ENCODE measurements around the gene PNPLA5.
A peak's percentile ranks its signal among the peaks of the same experiment; 100 is the strongest.

PNPLA5 gene

DNA sequence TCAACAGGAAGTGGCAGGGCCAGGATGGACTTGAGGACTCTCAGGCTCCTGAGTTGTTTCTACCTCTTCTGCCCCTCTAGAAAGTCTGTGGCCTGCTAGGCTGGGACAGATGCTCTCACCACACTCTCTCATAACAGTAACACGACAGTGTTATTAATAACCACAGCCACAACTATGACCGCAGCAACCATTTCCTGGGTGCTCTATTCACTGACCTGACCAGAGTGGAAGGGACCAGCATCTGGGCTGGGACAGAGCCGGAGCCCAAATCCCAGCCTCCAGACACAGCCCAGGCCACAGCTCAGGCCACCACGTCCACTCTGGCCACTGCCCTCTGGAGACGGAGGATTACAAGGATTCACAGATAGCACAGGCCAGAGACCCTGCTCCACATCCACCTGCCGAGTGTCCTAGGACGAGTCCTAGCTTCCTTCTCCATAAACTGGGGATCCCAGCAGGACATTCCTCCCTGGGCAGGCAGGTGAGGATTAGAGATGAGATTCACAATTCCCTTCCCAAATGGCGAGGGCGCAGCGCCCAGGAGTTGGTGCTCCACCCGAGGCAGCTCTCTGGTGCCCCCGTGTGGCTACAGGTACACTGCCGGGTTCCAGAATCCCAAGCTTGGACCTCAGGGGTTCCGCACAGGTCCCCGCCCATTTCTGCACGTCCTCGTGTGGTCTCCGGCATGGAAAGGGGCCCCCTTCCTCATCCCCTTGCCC is 7.1 kb downstream of the PNPLA5 start:
- peaks cover 23% of the 10 kb centered on the region for H4K20me1 ChIP-seq (ENCODE audit: insufficient read depth, low read length)
- H3K4me2 ChIP-seq (ENCODE audit: insufficient read depth, low read length) = no peak overlapping the region
- no peaks in the 10 kb centered on the region for H3K4me1 ChIP-seq (ENCODE audit: insufficient read depth, low read length)
- H3K27ac ChIP-seq (ENCODE audit: low read length) = no peak overlapping the region
- no peaks in the 10 kb centered on the region for H3K79me2 ChIP-seq (ENCODE audit: insufficient read depth, low read length)
- H3K27me3 ChIP-seq (ENCODE audit: insufficient read depth, low read length, poor library complexity) = no peaks in the 10 kb centered on the region
- no peak overlapping the region for H3K4me3 ChIP-seq (ENCODE audit: low read depth in 1 of 2, low read length in 2 of 2)
- no peak for ATAC-seq (ENCODE audit: insufficient read depth, low read depth)
- no peaks in the 10 kb centered on the region for H3K9me3 ChIP-seq (ENCODE audit: insufficient read depth, low read length, severe bottlenecking)
- H3K9ac ChIP-seq (ENCODE audit: low read depth, low read length) = no peak overlapping the region
- peak; percentile 50 for DNase-seq
- H3K36me3 ChIP-seq (ENCODE audit: insufficient read depth, low read length) = no peaks in the 10 kb centered on the region
- no peak overlapping the region for H2AFZ ChIP-seq (ENCODE audit: low read depth, low read length)
- no peak for TF ChIP-seq EZH2 (IDR thresholded peaks at IDR 0.05; ENCODE audit: borderline replicate concordance, low read depth, low read length, severe bottlenecking)
- TF ChIP-seq, protein P1, sequence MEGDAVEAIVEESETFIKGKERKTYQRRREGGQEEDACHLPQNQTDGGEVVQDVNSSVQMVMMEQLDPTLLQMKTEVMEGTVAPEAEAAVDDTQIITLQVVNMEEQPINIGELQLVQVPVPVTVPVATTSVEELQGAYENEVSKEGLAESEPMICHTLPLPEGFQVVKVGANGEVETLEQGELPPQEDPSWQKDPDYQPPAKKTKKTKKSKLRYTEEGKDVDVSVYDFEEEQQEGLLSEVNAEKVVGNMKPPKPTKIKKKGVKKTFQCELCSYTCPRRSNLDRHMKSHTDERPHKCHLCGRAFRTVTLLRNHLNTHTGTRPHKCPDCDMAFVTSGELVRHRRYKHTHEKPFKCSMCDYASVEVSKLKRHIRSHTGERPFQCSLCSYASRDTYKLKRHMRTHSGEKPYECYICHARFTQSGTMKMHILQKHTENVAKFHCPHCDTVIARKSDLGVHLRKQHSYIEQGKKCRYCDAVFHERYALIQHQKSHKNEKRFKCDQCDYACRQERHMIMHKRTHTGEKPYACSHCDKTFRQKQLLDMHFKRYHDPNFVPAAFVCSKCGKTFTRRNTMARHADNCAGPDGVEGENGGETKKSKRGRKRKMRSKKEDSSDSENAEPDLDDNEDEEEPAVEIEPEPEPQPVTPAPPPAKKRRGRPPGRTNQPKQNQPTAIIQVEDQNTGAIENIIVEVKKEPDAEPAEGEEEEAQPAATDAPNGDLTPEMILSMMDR (IDR thresholded peaks at IDR 0.05; ENCODE audit: borderline replicate concordance, extremely low read depth, low read length, poor library complexity, severe bottlenecking) = peak; percentile 78

DNA sequence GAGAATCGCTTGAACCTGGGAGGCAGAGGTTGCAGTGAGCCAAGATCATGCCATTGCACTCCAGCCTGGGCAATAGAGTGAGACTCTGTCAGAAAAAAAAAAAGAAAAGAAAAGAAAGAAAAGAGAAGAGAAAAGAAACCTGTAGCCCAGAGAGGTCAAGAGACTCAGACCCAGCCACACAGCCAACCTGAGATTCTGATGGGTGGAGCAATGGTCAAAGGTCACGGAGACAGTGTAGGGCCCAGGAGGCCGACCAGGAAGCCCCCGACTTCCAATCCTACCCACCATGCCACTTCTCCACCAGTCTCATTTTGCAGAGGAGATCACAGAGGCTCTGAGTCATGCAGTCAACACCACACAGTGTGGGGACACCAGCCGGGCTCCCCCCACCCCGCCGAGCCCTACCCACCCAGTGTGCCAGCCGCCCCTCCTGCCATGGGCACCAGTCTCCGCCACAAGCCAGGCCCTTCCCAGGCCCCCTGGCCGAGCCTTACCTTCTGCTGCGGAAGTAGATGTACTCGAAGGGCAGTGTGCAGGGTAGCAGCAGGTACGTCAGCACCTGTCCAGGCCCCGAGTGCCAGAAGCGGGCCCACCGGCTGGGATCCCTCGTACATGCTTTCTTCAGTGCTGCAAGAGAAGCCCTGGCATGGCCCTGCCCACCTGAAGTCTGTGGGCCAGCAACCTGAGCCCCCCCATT is 7.9 kb downstream of the PNPLA5 start:
- no peak for ATAC-seq (ENCODE audit: insufficient read depth, low read depth)
- no peaks in the 10 kb centered on the region for H3K36me3 ChIP-seq (ENCODE audit: insufficient read depth, low read length)
- no peak overlapping the region for H3K27ac ChIP-seq (ENCODE audit: low read length)
- no peak overlapping the region for H3K9ac ChIP-seq (ENCODE audit: low read depth, low read length)
- TF ChIP-seq, protein P1 (IDR thresholded peaks at IDR 0.05; ENCODE audit: borderline replicate concordance, extremely low read depth, low read length, poor library complexity, severe bottlenecking) = no peak
- no peak for TF ChIP-seq EZH2 (IDR thresholded peaks at IDR 0.05; ENCODE audit: borderline replicate concordance, low read depth, low read length, severe bottlenecking)
- no peaks in the 10 kb centered on the region for H3K27me3 ChIP-seq (ENCODE audit: insufficient read depth, low read length, poor library complexity)
- H3K4me3 ChIP-seq (ENCODE audit: low read depth in 1 of 2, low read length in 2 of 2) = no peak overlapping the region
- H4K20me1 ChIP-seq (ENCODE audit: insufficient read depth, low read length) = peaks cover 18% of the 10 kb centered on the region
- H3K79me2 ChIP-seq (ENCODE audit: insufficient read depth, low read length) = no peaks in the 10 kb centered on the region
- H3K4me1 ChIP-seq (ENCODE audit: insufficient read depth, low read length) = no peaks in the 10 kb centered on the region
- H3K4me2 ChIP-seq (ENCODE audit: insufficient read depth, low read length) = no peak overlapping the region
- no peak for DNase-seq
- no peak overlapping the region for H2AFZ ChIP-seq (ENCODE audit: low read depth, low read length)
- no peaks in the 10 kb centered on the region for H3K9me3 ChIP-seq (ENCODE audit: insufficient read depth, low read length, severe bottlenecking)

DNA sequence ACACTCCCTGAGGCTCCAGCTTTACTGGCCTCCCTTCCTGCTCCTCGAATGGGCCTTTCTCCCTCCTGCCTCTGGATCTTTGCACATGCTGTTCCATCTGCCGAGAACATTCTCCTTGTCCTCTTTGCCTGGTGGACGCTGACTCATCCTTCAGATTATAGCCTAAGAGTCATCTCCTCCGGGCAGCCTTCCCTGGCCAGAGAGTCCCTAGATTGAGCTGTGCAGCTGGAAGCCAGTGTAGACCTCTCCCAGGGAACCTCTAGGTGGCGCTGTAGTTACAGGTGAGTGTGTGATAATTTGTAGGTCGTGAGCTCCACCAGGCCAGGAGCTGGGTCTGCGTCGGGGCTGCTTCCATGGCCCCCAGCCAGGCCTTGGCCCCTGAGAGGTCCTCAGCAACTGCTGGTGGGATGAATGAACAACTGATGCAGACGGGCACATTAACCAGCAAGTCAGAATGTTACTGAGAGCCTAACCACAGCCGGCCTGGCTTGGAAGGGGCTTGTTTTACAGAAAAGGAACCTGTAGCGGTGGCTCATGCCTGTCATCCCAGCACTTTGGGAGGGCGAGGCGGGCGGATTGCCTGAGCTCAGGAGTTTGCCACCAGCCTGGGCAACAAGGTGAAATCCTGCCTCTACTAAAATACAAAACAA is 8.7 kb downstream of the PNPLA5 start:
- H2AFZ ChIP-seq (ENCODE audit: low read depth, low read length) = no peak overlapping the region
- H3K79me2 ChIP-seq (ENCODE audit: insufficient read depth, low read length) = no peaks in the 10 kb centered on the region

More for the DNA sequence above, 8.7 kb downstream of the PNPLA5 start:
- Histone ChIP-seq H3K9me3 (ENCODE audit: insufficient read depth, low read length, severe bottlenecking) (no peaks in the 10 kb centered on the region), H3K4me3 (ENCODE audit: low read depth in 1 of 2, low read length in 2 of 2) (no peak overlapping the region), H3K27me3 (ENCODE audit: insufficient read depth, low read length, poor library complexity) (peaks cover under 1% of the 10 kb centered on the region), H4K20me1 (ENCODE audit: insufficient read depth, low read length) (peaks cover 17% of the 10 kb centered on the region), H3K27ac (ENCODE audit: low read length) (no peak overlapping the region), H3K4me1 (ENCODE audit: insufficient read depth, low read length) (no peaks in the 10 kb centered on the region), H3K4me2 (ENCODE audit: insufficient read depth, low read length) (no peak overlapping the region), H3K9ac (ENCODE audit: low read depth, low read length) (no peak overlapping the region), H3K36me3 (ENCODE audit: insufficient read depth, low read length) (no peaks in the 10 kb centered on the region)
- ATAC-seq (ENCODE audit: insufficient read depth, low read depth) (peak; percentile 79), DNase-seq (peak; percentile 46)
- TF ChIP-seq EZH2 (IDR thresholded peaks at IDR 0.05; ENCODE audit: borderline replicate concordance, low read depth, low read length, severe bottlenecking) = no peak
- TF ChIP-seq, protein P1 (IDR thresholded peaks at IDR 0.05; ENCODE audit: borderline replicate concordance, extremely low read depth, low read length, poor library complexity, severe bottlenecking) = peak; percentile 77
